Kidney capillary endothelial cell (primary cell): ENCODE measurements around the gene USH2A.

ENCODE experiments used
- DNase-seq: peaks from one replicate; pipeline ENCODE4 v3.0.0-alpha.2; 2018; ENCODE audit warnings: low spot score

Gene USH2A, protein sequence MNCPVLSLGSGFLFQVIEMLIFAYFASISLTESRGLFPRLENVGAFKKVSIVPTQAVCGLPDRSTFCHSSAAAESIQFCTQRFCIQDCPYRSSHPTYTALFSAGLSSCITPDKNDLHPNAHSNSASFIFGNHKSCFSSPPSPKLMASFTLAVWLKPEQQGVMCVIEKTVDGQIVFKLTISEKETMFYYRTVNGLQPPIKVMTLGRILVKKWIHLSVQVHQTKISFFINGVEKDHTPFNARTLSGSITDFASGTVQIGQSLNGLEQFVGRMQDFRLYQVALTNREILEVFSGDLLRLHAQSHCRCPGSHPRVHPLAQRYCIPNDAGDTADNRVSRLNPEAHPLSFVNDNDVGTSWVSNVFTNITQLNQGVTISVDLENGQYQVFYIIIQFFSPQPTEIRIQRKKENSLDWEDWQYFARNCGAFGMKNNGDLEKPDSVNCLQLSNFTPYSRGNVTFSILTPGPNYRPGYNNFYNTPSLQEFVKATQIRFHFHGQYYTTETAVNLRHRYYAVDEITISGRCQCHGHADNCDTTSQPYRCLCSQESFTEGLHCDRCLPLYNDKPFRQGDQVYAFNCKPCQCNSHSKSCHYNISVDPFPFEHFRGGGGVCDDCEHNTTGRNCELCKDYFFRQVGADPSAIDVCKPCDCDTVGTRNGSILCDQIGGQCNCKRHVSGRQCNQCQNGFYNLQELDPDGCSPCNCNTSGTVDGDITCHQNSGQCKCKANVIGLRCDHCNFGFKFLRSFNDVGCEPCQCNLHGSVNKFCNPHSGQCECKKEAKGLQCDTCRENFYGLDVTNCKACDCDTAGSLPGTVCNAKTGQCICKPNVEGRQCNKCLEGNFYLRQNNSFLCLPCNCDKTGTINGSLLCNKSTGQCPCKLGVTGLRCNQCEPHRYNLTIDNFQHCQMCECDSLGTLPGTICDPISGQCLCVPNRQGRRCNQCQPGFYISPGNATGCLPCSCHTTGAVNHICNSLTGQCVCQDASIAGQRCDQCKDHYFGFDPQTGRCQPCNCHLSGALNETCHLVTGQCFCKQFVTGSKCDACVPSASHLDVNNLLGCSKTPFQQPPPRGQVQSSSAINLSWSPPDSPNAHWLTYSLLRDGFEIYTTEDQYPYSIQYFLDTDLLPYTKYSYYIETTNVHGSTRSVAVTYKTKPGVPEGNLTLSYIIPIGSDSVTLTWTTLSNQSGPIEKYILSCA (N-terminal part only)

DNA sequence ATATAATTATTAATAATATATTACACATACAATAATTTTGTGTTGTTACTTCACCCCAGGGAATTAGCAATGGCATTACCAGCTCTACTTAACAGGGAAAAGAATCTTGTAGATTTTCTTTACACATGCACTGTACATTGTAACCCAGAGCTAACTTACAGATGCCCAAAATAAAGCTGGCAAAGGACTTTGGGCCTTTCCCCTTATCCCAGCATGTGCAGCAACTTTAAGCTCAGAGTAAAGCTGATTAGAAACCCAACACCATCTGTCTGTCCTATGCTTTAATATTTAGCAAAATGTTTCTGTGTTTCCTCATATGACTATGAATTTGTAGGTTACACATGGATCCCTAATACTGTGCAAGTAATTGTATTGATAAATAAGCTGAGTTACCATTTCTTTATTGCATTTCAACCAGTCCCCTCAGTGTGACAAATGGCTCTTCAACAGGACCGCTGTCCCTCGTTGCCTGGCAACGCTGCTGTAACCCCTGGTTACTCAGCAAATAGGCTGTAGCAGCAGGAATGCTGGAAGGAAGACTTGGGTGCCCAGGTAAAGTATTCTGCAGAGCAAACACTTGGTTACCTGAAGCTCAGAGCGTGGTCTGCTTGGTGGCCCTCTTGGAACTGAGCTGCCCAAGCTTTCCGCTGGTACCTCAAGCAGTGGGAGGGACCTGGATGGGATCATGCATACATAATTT lies at the start of gene USH2A:
TSS of gene USH2A (minus strand) at position 628 of the 700 bp plus-strand sequence. CDS start 1,112 bp downstream, outside the sequence.
- no peak for DNase-seq

DNA sequence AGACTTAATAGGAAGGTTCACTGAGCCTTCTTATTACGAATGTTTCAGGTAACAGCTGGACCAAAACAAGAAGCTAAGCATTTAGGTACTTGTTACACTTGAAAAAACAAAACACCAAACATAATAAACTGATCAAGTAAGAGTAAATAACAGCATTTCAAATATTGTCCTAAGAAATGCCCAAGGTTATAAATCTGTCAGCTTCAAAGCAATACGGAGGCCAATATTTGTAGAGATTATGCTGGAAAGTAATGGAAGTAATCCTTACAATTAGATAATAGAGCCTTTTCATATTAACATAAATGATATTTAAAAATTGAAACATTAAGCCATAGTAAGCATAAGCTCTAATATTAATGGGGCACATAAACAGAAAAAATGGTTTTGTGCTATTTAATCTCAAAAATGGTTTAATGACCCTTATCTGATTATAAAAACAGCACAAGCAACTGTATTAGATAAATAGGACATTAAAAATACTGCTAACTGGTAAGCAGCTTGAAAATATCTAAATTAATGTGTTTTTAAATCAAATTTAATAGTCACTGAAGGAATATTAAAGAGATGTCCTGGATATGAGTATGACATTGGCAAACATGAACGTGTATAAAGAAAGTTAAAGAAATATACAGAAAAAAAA lies 43.0 kb upstream of the USH2A start:
- DNase-seq = no peak

DNA sequence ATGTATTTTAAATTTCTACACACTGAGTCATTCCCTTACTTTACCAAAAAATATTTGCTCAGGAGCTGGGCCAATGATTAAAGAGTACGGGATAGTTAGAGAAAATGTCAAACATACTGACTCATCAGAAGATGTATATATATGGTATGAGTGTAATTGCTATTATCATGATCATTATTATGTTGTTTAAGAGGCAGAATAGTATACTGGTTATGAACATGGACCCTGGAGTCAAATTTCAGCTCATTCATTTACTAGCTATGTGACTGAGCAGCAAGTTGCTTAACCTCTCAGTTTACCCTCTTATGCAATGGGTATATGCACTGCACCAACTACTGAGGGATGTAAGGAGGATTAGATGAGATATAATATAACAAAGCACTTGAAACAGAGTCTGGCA lies 41.2 kb upstream of the USH2A start:
- DNase-seq = no peak

DNA sequence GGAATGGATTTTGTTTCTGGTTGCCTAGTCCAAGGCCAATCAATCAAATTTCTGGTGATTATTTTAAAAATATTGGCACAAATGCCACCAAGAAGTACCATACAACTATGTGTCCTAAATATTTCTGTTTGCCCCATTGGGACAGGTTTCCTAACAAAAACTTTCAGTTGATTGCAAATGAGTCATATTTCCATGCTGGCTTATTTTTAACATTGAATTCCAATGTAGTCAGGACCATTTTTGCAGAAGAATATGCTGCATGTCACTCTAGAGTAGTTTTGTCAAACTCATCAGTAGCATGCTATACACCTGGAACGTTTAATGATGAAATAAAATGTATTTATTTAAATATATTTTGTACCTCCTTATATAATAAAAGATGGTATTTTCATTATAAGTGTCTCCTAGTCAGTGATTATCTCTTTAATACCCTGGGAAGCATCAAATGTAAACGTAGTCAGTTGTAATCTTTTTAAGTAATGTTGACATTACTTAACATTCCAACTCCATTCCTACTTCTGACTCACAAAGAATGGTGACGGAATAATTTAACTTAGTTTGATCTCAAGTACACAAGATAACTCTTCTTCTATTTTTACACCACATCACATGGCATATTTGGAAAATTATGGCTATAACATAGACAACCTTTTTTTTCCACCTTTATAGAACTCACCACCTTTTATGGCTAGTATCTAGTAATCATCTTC lies 39.0 kb upstream of the USH2A start:
- no peak for DNase-seq

DNA sequence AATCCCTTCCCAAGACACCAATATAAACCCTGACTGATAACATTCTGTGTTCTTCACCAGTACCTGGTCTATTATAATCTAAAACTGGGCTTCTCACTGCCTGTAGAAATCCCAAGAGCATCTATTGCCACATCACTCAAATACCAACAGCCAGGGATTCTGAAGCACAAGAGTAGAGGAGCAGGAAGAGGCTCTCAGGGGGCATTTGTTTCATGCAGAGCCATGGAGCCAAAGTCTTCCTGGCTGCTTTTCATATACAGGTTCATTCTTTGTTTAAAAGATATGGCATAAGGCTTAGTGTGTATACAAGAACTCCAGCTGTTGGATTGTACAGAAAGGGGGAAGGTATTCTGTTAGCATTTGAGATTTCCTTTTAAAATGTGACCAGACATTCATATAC lies 38.2 kb upstream of the USH2A start:
- DNase-seq = no peak

DNA sequence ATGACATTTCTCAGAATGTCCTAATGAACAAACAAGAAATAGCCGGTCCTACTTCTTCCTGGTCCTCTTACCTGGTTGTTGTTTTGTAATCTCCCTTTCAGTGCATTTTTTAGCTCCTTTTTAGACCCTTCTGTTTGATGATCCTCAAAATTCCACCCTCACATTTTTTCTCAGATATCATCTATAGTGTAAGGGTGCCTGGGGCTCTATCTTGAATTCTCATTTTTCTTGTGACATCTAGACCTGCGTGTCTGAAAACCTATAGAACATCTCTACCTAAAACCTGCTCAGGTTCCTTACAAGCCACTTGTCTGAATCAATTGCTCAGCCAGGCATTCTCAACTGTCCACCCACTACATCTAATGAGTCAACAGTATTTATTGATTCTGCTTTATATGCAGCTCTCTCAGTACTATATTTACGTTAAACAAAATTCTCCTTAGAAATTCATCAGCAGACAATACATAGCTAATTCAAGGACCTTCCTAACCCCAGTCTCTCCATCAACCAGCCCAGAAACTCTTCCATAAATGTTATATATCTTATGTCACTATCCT lies 36.5 kb upstream of the USH2A start:
- no peak for DNase-seq

DNA sequence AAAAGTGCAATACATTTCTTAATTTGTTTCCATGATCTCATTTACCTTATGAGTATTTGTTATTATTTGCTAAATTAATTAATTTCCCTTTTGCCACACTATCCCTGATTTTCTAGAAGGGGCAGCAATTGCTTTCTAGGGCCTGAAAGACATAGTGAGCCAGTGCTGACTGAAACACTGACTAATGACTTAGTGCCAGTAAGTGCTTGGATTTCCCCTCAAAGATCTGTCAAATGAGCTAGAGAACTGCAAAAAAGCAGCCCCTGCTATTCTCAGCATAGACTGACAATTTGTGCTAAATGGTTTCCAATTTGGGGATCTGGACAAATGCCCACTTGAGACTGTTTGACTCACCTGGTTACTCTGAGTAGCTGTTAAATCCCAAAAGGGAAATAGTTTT lies 35.6 kb upstream of the USH2A start:
- DNase-seq = no peak

DNA sequence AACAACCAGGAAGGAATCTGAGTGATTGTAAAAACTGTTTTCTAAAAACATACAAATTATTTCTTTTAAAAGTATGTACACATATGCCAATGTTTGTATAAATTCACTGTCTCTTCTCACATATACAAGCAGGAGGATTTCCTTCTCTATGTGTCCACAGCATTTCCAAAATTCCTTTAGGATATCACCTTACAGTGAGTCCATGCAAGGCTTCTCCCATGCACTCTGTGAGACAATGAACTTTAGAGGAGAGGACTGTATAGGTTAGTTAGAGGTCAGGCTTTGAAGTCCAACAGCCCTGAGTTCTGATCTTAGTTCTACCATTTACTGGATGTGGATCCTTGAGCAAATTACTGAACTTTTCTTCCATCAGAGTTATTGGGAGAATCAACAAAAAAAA lies 34.1 kb upstream of the USH2A start:
- no peak for DNase-seq

DNA sequence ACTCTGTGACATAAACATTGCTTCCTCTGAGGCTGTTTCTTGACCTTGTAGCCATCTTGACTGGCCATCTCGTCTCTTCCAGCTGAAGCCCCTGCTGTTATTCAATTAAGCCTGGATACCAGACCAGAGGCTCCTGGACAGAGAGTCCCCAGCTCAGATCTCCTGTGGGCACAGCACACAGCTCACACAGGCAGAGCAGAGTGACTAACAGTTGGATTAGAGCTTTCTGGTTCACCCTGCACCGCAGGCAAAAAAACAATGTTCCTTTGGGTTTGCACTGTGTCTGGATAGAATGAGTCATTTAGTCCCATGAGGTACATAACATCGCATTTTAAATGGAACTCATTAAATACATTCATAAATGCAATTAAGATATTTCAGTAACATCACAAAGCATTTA lies 33.4 kb upstream of the USH2A start:
- DNase-seq = no peak

DNA sequence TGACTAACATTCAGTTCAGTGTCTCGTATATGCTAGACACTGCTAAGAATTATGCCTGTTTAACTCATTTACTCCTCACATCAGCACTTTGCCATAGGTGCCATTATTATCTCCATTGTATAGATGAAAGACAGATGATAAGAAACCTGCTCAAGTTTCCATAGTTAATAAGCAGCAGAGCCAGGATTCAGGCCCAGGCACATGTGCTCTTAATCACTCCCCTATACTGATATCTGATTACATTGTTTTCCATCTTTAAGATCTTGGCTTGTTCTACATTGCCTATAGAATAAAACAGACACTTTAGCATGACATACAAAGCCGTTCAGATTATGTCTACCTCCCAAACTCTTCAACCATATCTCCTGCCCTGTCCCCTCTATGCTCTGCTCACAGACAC lies 30.5 kb upstream of the USH2A start:
- no peak for DNase-seq

DNA sequence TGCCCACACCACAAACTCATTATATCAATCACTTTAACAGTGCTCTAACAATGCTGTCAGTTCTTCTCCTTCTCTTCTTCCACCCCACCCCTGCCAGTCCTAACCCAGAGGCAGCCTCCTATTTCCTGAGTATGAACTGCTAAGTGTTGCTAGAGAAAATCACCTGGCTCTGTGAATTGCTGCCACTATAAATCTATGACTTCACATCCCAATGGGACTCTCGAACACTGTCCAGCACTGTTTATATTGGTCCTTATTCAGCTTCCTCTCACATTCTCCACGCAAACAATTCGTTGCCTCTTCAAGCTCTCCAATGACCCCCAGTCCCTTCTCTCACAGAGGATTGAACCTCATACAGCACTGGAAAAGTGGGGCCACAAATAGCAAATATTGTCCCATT lies 27.0 kb upstream of the USH2A start:
- no peak for DNase-seq

DNA sequence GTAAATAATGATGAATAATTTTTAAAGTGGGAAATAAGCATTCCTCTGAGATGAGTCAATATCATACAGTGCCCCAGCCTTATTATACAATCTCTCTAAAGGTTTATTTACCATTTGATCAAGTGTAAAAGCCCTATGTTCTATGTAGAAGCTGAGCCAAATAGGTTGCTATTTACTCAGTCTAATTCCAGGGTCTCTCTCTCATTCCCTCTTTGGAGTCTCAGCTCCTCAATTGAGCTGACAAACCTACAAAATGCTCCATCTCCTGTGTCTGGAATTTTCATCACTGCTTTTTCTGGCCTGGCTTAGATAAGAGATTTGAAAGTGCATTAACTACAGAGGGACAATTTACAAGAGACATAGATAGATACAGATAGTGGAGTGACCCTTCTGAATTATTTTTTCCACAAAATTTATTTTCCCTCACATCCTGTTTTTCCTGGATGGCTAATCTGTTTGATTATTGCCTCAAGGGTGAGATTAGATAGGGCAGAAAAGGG lies 24.8 kb upstream of the USH2A start:
- no peak for DNase-seq

DNA sequence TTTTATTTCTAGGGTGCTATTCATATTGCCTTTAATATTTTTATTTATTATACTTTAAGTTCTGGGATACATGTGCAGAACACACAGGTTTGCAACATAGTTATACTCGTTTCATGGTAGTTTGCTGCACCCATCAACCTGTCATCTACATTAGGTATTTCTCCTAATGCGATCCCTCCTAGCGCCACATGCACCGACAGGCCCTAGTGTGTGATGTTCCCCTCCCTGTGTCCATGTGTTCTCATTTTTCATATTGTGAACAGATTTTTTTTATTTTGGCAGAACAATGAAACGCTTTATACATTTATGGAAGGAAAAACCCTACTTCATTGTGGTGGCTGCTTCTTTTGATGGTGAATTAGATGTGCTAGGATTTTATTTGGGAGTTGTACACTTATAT lies 14.4 kb upstream of the USH2A start:
- DNase-seq = no peak

DNA sequence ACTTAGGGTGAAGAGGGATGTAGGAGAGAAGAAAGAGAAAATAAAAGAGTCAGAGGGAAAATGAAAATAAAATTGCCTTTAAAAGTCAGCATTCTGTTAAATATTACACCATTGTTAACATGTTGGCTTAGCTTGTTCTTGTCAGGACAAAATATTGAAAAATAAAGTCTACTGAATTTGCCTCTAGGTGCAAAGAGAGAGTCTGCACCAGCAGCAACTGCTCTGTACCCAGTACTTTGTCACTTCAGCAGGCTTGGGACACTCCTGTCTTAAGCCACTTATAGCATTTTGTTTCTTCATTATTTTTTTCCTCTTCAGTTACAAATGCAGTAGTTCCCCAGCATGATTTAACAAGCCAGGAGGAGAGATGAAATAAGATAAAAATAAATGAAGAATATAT lies 11.0 kb upstream of the USH2A start:
- DNase-seq = no peak

DNA sequence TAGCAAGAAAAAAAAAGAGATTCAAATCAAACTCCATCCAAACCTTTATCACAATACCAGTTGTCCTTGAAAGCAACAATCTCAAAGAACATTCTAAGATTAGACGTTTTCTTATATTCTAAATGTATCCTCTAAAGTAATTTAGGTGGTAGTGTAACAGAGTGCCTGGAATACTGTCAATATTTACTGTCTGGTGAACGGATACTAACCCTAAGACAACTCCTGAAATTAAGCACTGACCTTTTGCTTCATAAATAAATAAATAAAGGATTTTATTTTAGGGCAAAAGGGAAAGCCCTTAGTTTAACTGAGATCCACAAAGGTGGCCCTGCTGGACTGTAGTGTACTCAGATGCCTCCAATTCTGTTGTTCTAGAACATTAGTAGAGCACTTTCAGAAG lies 9.9 kb upstream of the USH2A start:
- no peak for DNase-seq

DNA sequence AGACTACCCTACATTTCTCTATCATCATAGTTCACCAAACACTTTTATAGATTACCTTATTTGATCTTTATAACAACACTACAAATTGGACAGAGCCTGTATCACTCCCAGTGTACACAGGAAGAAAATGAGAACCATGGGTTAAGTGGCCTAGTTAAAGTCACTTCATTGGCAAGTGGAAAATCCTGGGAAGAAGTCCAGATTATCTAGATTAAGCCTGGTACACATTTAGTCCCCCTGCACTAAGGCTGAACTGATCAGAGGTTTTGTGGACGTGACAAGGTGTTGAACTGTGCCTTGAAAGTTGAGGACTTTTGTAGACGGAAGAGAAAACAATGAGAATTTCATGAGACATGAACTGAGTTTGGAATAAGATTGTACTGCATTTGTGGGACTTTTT lies 7.5 kb upstream of the USH2A start:
- DNase-seq = no peak

DNA sequence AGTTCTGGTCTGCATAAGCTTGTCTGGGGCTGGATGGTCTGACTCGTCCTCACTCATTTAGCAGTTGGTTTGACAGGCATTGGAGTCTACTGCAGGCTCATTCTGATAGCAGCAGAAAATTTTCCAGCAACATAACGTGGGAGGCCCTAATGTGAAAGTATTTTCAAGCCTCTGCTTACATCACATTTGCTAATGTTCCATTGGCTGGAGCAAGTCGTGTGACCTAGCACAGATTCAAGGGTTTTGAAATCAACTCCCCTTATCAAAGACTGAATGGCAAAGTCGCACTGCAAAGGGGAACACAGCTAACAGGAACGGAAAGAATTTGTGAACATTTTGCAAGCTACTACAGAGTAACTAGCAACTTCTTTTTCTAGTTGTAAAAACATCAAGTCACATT lies 2.3 kb upstream of the USH2A start:
- DNase-seq = no peak

DNA sequence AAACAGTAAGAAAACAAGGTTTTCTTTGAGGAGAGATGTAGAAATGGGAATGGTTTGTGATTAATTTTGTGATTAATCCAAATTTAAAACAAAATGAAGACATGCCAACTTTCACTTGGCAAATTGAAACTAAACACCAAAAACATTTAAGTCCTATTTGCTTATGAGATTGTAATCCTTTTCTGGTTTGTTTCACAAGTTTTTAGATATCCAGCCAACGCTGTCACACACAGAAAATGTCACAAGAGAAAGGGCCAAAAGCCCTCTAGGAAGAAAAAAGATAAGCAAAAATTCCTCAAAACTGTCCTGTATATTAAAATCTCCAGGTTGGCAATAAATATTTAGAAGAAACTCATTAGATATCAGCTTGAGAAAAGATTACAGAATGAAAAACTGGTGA lies 2.5 kb downstream of the USH2A start:
- no peak for DNase-seq

DNA sequence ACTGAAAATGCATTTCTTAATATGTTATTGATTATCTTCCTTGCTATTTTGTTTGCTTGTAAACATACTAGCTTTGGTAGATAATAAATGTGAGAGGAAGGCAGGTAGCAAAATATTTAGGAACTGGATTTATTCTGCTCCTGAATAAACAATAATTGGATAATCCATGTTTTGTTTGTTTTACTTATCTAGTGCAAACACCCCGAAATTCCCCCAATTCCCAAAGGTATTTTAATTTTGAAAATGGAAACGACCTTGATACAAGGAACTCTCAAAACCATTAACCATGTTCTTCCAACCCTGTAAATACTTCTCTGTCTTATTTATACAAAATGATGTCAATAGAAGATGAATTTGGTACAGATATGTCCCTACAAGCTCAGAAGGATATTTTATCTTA lies 3.0 kb downstream of the USH2A start:
- DNase-seq = no peak

DNA sequence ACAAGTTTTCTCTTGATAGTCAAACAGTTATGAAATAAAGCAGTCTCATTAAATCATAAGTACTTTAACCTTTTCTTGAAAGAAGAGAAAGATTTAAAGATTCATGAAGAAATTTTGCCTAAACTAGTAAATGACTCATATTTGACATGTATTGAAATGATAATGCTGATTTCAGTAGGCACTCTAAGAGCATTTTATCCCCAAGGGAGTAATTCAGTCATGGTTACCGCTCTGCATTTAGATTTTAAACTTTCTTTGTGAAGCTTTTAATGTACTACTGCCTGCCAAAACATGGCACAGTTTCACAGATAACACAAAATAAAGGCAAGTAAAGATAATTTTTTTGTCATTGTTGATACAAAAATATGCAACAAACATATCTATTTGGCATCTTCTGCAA lies 6.8 kb downstream of the USH2A start:
- DNase-seq = no peak
